HL-60 (cell line): ENCODE measurements around the gene ZNF512B.

Experiments
- DNase-seq, 2 experiments: peaks; one replicate each; pipeline ENCODE4 v3.0.0-alpha.2; 2010 to 2020; ENCODE audit warnings: low read depth in 1 of 2, low spot score in 1 of 2
- H3K27ac ChIP-seq: fragments of 250-450 bp; sonication (Bioruptor Pico); replicated peaks from 2 replicates; pipeline ENCODE4 v1.5.1; 2020; ENCODE audit warnings: mild to moderate bottlenecking, moderate library complexity
- H3K27me3 ChIP-seq: fragments of 250-450 bp; sonication (Bioruptor Pico); 2 replicates; pipeline ENCODE4 v1.5.1; 2021; ENCODE audit warnings: mild to moderate bottlenecking, moderate library complexity; ENCODE audit not compliant: insufficient read depth, poor library complexity, severe bottlenecking
- H3K4me3 ChIP-seq: replicated peaks from 2 replicates; pipeline ENCODE4 v1.5.1; 2011; ENCODE audit warnings: mild to moderate bottlenecking, control low read depth, low read length; ENCODE audit not compliant: insufficient read depth
- CTCF ChIP-seq: IDR thresholded peaks from one replicate; pipeline ENCODE4 v1.5.1; 2011; ENCODE audit warnings: low read length, control low read depth, inconsistent platforms; ENCODE audit not compliant: insufficient read depth
- GABPA ChIP-seq: IDR thresholded peaks from 2 replicates; pipeline ENCODE4 v1.6.1; 2012; ENCODE audit warnings: low read depth
- POLR2AphosphoS5 ChIP-seq: IDR thresholded peaks from 2 replicates; pipeline ENCODE4 v1.6.1; 2012; ENCODE audit warnings: low read depth
- SPI1 ChIP-seq: IDR thresholded peaks from 2 replicates; pipeline ENCODE4 v1.6.1; 2012; ENCODE audit warnings: low read depth, mild to moderate bottlenecking, borderline replicate concordance
- TF ChIP-seq, protein P1 (sequence below): IDR thresholded peaks from 2 replicates; pipeline ENCODE4 v1.6.1; 2012; ENCODE audit warnings: low read depth; ENCODE audit not compliant: insufficient replicate concordance

Gene ZNF512B

GRCh38 chr20:63947638-63948456, 21.9 kb downstream of the ZNF512B start:
- no peak for TF ChIP-seq POLR2AphosphoS5
- TF ChIP-seq GABPA = no peak
- TF ChIP-seq, protein P1, sequence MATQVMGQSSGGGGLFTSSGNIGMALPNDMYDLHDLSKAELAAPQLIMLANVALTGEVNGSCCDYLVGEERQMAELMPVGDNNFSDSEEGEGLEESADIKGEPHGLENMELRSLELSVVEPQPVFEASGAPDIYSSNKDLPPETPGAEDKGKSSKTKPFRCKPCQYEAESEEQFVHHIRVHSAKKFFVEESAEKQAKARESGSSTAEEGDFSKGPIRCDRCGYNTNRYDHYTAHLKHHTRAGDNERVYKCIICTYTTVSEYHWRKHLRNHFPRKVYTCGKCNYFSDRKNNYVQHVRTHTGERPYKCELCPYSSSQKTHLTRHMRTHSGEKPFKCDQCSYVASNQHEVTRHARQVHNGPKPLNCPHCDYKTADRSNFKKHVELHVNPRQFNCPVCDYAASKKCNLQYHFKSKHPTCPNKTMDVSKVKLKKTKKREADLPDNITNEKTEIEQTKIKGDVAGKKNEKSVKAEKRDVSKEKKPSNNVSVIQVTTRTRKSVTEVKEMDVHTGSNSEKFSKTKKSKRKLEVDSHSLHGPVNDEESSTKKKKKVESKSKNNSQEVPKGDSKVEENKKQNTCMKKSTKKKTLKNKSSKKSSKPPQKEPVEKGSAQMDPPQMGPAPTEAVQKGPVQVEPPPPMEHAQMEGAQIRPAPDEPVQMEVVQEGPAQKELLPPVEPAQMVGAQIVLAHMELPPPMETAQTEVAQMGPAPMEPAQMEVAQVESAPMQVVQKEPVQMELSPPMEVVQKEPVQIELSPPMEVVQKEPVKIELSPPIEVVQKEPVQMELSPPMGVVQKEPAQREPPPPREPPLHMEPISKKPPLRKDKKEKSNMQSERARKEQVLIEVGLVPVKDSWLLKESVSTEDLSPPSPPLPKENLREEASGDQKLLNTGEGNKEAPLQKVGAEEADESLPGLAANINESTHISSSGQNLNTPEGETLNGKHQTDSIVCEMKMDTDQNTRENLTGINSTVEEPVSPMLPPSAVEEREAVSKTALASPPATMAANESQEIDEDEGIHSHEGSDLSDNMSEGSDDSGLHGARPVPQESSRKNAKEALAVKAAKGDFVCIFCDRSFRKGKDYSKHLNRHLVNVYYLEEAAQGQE = no peak
- TF ChIP-seq SPI1 = no peak
- no peak for TF ChIP-seq CTCF
- Histone ChIP-seq H3K4me3 (no peak overlapping the region), H3K27me3 (no peaks in the 10 kb centered on the region), H3K27ac (no peak overlapping the region)
- no peak for DNase-seq

DNA sequence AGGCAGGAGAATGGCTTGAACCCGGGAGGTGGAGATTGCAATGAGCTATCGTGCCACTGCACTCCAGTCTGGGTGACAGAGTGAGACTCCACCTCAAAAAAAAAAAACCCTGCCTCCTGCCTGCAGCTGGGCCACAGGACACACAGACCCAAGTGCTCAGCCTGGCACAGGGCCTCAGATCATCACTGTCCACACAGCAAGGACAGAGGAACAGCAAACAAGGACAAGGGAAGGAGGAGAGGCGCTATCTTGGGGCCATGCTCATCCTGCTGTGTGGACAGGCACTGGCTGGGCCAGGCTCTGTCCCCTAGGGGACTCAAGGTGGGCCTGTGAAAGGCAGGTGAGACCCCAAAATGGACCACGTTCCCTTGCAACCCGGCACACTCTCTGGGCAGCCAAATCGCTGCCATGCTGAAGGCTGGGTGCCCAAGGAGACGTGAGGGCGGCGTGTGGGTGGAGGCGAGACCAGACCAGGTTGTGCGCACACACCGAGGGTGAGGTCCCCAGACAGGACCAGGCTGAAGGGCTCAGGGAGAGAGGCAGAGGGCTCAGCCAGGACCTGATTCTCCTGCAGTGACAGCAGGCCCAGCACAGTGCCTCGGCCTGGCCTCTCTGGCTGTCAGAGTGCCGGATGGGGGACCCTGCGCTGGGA, 22.6 kb downstream of the ZNF512B start:
- TF ChIP-seq POLR2AphosphoS5 = no peak; the same call in 1 of the 2 replicates
- TF ChIP-seq GABPA = no peak
- TF ChIP-seq CTCF = no peak
- no peak for TF ChIP-seq SPI1
- Histone ChIP-seq H3K27me3 (no peaks in the 10 kb centered on the region), H3K4me3 (no peak overlapping the region), H3K27ac (no peak overlapping the region)
- DNase-seq = no peak

DNA sequence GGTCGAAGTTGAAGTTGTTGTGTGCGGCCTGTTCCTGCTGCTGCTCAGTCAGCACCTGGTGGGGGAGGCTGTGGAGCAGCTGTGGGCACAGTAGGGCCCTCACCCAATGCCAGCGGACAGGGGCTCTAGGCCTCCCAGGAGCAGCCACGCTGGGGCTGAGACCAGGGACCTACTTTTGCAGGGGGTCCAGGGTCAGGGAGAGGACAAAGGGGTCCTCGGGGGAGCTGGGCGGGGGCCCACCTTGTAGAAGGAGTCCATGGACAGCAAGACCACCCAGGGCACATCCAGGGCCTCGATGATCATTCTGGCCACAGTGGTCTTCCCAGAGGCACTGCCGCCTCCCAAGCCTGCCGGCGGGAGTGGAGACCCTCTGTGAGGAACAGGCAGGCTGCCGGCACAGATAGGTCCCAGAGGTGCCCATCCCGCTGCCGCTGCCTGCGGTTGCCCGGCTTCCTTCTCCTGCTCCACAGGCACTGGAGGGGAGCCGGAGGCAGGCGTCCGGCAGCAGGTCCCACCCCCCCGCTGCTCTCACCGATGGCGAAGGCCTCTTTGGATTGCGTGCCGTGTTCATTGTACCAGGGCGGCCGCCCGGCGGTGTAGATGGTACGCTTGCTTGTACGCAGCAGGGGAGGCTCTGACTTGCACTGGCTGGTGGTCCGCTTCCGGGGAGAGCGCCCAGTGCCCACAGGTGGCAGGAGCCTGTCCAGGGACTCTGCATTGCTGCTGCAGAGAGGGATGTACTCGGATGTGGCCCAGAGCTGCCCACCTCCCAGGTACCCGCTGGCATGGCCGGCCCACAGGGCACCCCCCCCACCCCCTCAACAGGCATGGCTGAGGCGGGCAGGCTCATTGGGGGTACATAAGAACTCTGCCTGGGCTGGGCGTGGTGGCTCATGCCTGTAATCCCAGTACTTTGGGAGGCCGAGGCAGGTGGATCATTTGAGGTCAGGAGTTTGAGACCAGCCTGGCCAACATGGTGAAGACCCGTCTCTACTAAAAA, 23.5 kb downstream of the ZNF512B start:
- TF ChIP-seq POLR2AphosphoS5 = no peak
- no peak for TF ChIP-seq CTCF
- TF ChIP-seq, protein P1 = no peak
- TF ChIP-seq SPI1 = no peak
- no peak for TF ChIP-seq GABPA
- Histone ChIP-seq H3K27me3 (no peaks in the 10 kb centered on the region), H3K4me3 (no peak overlapping the region), H3K27ac (no peak overlapping the region)
- DNase-seq = no peak
